Stimulated activated CD8-positive, alpha-beta memory T cell treated with anti-CD3 and anti-CD28 coated beads, Interleukin-4, amount 100 ng/mL, for 4 hours (primary cell): ENCODE data around the gene TARP.

Source experiments
- DNase-seq, 2 donors: peaks; one replicate each; pipeline ENCODE4 v3.0.0-alpha.2; 2020; ENCODE audit warnings: low read depth in 2 of 2, low spot score in 1 of 2

TARP gene

DNA sequence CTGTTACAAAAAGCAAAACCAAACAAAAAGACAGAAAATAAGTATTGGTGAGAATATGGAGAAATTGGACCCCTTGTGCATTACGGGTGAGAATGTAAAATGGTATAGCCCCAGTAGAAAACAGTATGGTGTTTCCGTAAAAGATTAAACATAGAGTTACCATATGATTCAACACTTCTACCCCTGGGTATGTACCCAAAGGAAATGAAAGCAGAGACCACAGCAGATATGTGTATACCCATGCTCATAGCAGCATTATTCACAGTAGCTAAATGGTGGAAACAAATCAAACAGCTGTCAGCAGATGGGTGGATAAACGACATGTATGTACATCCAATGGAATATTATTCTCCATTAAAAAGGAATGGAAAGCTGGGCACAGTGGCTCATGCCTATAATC, 53.0 kb downstream of the TARP start:
- no peak for DNase-seq

- DNase-seq: no peak
These were observed 55.8 kb downstream of the TARP start for GRCh38 chr7:38217672-38218071.

- DNase-seq: peak; percentile 50 to 53
These were observed 57.4 kb downstream of the TARP start for GRCh38 chr7:38215735-38216670.

DNA sequence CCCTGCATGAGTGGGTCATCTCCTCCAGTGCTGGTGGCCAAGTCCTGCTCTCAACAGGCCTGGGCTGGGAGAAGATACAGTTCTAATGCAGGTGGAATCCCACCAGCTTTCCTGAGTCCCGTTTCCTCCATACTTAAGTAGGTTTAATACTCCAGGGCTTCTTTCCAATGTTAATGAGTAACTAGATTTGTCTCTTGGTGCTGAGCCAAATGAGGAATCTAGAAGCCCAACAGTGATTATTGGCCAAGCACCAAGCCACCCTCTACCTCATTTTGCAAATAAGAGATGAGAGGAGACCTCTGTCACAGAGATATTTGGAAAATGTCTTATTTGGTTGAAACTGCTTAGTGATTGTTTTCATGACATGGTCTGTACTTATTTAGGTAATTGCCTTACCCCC, 58.3 kb downstream of the TARP start:
- DNase-seq: no peak

DNA sequence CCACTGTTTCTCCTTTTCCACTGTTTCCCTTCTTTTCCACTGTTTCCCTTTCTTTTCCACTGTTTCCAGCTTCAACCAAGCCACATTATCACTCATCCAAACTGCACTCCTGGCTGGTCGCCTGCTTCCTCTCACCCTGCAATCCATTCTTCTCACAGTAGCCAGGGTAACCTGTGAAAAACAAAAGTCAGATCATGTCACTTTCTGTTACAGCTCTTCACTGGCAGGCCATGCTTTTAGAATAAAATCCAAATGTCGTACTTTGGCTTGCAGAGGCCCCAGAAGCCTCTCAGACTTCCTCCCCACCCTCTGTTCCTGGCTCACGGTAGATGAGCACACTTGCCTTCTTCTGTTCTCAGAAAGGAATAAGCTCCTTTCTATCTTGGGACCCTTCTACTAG, 61.5 kb downstream of the TARP start:
- no peak for DNase-seq

GRCh38 chr7:38211486-38211885, 62.0 kb downstream of the TARP start:
- no peak for DNase-seq
